H1 (cell line): ENCODE measurements around the gene MAPK11. TPM values are rescaled to one million over a fixed set of nuclear protein-coding genes. Genes with fewer than 3 reads are reported as not detected.

ENCODE experiments used
- CBX8 ChIP-seq: fragments of 300-800, 300-1000 bp; sonication (generic); IDR thresholded peaks from 2 replicates; pipeline ENCODE4 v1.7.1; 2016; ENCODE audit warnings: low read depth, low read length, borderline replicate concordance
- GABPA ChIP-seq: IDR thresholded peaks from 2 replicates; pipeline ENCODE4 v1.6.1; 2011; ENCODE audit warnings: mild to moderate bottlenecking, low read length, moderate library complexity, borderline replicate concordance; ENCODE audit not compliant: insufficient read depth
- PHF8 ChIP-seq: fragments of 200-600 bp; sonication (generic); conservative IDR thresholded peaks from 2 replicates; pipeline ENCODE4 v1.7.1; 2012; ENCODE audit warnings: low read depth, mild to moderate bottlenecking, inconsistent platforms, low read length, moderate library complexity
- RAD21 ChIP-seq, 2 experiments: IDR thresholded peaks in 1 of 2; conservative IDR thresholded peaks in 1 of 2; 2 replicates each; pipeline ENCODE4 v1.6.1; 2011; ENCODE audit warnings: low read depth in 2 of 2, low read length in 2 of 2, improper control_type of control experiment in 1 of 2, inconsistent platforms in 1 of 2, mild to moderate bottlenecking in 1 of 2, moderate library complexity in 1 of 2
- polyA plus RNA-seq, 7 experiments: library from polyadenylated mRNA; depleted of rRNA in 3 of 7; stranded (reverse) in 5 of 7; unstranded in 2 of 7; fragments of >200 nt in 5 of 7; fragments of 200-250 nt in 2 of 7; gene quantifications; 1 replicate in 5 of 7; 2 replicates in 1 of 7; 4 replicates in 1 of 7; pipeline versions ENCODE4 v1.2.1 to v1.2.3, GENCODE V29; 2011 to 2013; ENCODE audit warnings: missing spikeins in 2 of 7, mixed read lengths in 2 of 7
- total RNA-seq: library from RNA; stranded (reverse); fragmentation: NEBNext Ultra II Directional; extraction: Animal tissue kit (Norgen Biotek cat#: 25700); gene quantifications from 2 replicates; pipeline ENCODE4 v1.2.1, GENCODE V29; 2021

The MAPK11 gene
- total and polyA plus RNA-seq, 2 of the 8 experiments (the other 6 are each of a cell fraction or from before 2014, with no cell fraction given): 0.70 to 1.5 TPM

DNA sequence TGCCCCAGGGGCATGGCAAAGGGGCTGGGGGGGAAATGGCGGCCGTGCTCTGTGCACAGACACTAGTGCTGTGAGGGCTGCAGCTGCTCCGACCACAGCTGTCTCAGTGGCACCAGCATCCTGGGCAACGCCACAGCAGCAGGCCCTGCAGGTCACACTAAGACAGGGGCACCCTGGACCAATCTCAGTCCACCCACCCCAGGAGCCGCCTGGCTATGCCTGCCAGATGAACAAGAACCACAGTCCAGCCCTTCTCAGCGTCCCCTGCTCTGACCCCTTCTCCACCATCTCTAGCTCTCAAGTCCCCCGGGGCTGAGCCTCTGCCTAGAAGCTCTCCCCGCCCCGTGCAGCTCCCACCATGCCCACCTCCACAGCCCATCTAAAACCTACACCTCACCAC, 41.8 kb downstream of the MAPK11 start (continued):
- TF ChIP-seq RAD21 (IDR thresholded peaks at IDR 0.05 in 1 of 2, conservative IDR thresholded peaks at IDR 0.05 in 1 of 2; ENCODE audit: low read depth in 2 of 2, low read length in 2 of 2) (no peak), GABPA (no peak), CBX8 (no peak), PHF8 (no peak)
